WTC11 (cell line): ENCODE data around the gene ACSS3. TPM values are rescaled to one million over a fixed set of nuclear protein-coding genes. Genes with fewer than 3 reads are reported as not detected.

Experiments
- ATAC-seq: fragments of 200-7000 bp; cut with Tn5 transposase; 2 replicates; pipeline ENCODE4 v1.10.0; 2021; ENCODE audit warnings: mild to moderate bottlenecking, moderate library complexity
- CTCF ChIA-PET: fragments of 300-600 bp; sonication (Branson Sonifier 250); formaldehyde crosslinking; loops from one replicate; lab custom pipeline; 2021; ENCODE audit warnings: antibody characterized with exemption; lab: Charles Lee
- POLR2A ChIA-PET: fragments of 350-600 bp; sonication (Branson Sonifier 250); formaldehyde crosslinking; loops from one replicate; lab custom pipeline; 2021; ENCODE audit warnings: antibody characterized with exemption; lab: Charles Lee
- DNase-seq: peaks from one replicate; pipeline ENCODE4 v3.0.0; 2021; ENCODE audit warnings: low spot score
- H3K27ac Mint-ChIP-seq: 2 replicates; pipeline ENCODE4 v1.8.0; 2021; ENCODE audit warnings: mixed read lengths
- H3K27me3 Mint-ChIP-seq: 2 replicates; pipeline ENCODE4 v1.8.0; 2021; ENCODE audit warnings: low read depth, mild to moderate bottlenecking, moderate library complexity, mixed read lengths
- H3K36me3 Mint-ChIP-seq: 2 replicates; pipeline ENCODE4 v1.8.0; 2021; ENCODE audit warnings: mixed read lengths
- H3K4me1 Mint-ChIP-seq: 2 replicates; pipeline ENCODE4 v1.8.0; 2022; ENCODE audit warnings: mixed read lengths
- H3K4me3 Mint-ChIP-seq: 2 replicates; pipeline ENCODE4 v1.8.0; 2021; ENCODE audit warnings: mild to moderate bottlenecking, moderate library complexity, mixed read lengths
- H3K9me3 Mint-ChIP-seq: 2 replicates; pipeline ENCODE4 v1.8.0; 2021; ENCODE audit warnings: mixed read lengths
- GABPB1 ChIP-seq: sonication (generic); formaldehyde crosslinking; IDR thresholded peaks from 2 replicates; pipeline ENCODE4 v1.8.1; 2023; ENCODE audit warnings: mild to moderate bottlenecking, missing genetic modification reagents
- JAZF1 ChIP-seq: fragments of 250-450 bp; sonication (Bioruptor Pico); IDR thresholded peaks from 2 replicates; pipeline ENCODE4 v1.9.0; 2021; ENCODE audit warnings: moderate library complexity, mild to moderate bottlenecking, inconsistent platforms
- JUN ChIP-seq: sonication (generic); formaldehyde crosslinking; IDR thresholded peaks from 2 replicates; pipeline ENCODE4 v1.8.0; 2023; ENCODE audit warnings: mild to moderate bottlenecking, missing genetic modification reagents
- MXD4 ChIP-seq: fragments of 250-450 bp; sonication (Bioruptor Pico); IDR thresholded peaks from 2 replicates; pipeline ENCODE4 v1.8.0; 2021; ENCODE audit warnings: mild to moderate bottlenecking, moderate library complexity, borderline replicate concordance
- NFYB ChIP-seq: sonication (generic); formaldehyde crosslinking; conservative IDR thresholded peaks from 2 replicates; pipeline ENCODE4 v1.8.0; 2022; ENCODE audit warnings: low read depth, missing genetic modification reagents
- NR1H2 ChIP-seq: sonication (generic); formaldehyde crosslinking; IDR thresholded peaks from 2 replicates; pipeline ENCODE4 v1.9.0; 2021; ENCODE audit warnings: mild to moderate bottlenecking, moderate library complexity, missing genetic modification reagents
- NR3C1 ChIP-seq: sonication (generic); formaldehyde crosslinking; conservative IDR thresholded peaks from 2 replicates; pipeline ENCODE4 v1.8.1; 2023; ENCODE audit warnings: low read depth, mild to moderate bottlenecking, missing genetic modification reagents
- PRRX2 ChIP-seq: fragments of 250-450 bp; sonication (Bioruptor Pico); IDR thresholded peaks from 2 replicates; pipeline ENCODE4 v1.8.0; 2021; ENCODE audit warnings: mild to moderate bottlenecking
- TCF7 ChIP-seq: sonication (generic); formaldehyde crosslinking; IDR thresholded peaks from 2 replicates; pipeline ENCODE4 v1.8.0; 2022; ENCODE audit warnings: mild to moderate bottlenecking, low read depth, missing genetic modification reagents, moderate library complexity
- total RNA-seq: library from RNA; stranded (reverse); gene quantifications from 3 replicates; pipeline ENCODE4 v1.2.3, GENCODE V29; 2021
- TF ChIP-seq, protein P1 (sequence below): sonication (generic); formaldehyde crosslinking; IDR thresholded peaks from 2 replicates; pipeline ENCODE4 v1.8.1; 2023; ENCODE audit warnings: mild to moderate bottlenecking, missing genetic modification reagents, borderline replicate concordance
- TF ChIP-seq, protein P2 (sequence below): sonication (generic); formaldehyde crosslinking; IDR thresholded peaks from 2 replicates; pipeline ENCODE4 v1.8.1; 2023; ENCODE audit warnings: mild to moderate bottlenecking, missing genetic modification reagents
- TF ChIP-seq, protein P3 (sequence below): fragments of 250-450 bp; sonication (Bioruptor Pico); IDR thresholded peaks from 2 replicates; pipeline ENCODE4 v1.8.0; 2021; ENCODE audit warnings: mild to moderate bottlenecking
- TF ChIP-seq, protein P4 (sequence below): fragments of 250-450 bp; sonication (Bioruptor Pico); IDR thresholded peaks from 2 replicates; pipeline ENCODE4 v1.9.0; 2021; ENCODE audit warnings: mild to moderate bottlenecking
- TF ChIP-seq, protein P5 (sequence below): fragments of 250-450 bp; sonication (Bioruptor Pico); IDR thresholded peaks from 2 replicates; pipeline ENCODE4 v1.9.0; 2021; ENCODE audit warnings: mild to moderate bottlenecking
- TF ChIP-seq, protein P6 (sequence below): sonication (generic); formaldehyde crosslinking; IDR thresholded peaks from 2 replicates; pipeline ENCODE4 v1.8.1; 2023; ENCODE audit warnings: mild to moderate bottlenecking, missing genetic modification reagents, moderate library complexity
- TF ChIP-seq, protein P7 (sequence below): sonication (generic); formaldehyde crosslinking; conservative IDR thresholded peaks from 2 replicates; pipeline ENCODE4 v1.8.1; 2023; ENCODE audit warnings: mild to moderate bottlenecking, low read depth, missing genetic modification reagents, moderate library complexity

The ACSS3 gene
- total RNA-seq, 1 experiment from 2014 or later: 18.6 TPM

DNA sequence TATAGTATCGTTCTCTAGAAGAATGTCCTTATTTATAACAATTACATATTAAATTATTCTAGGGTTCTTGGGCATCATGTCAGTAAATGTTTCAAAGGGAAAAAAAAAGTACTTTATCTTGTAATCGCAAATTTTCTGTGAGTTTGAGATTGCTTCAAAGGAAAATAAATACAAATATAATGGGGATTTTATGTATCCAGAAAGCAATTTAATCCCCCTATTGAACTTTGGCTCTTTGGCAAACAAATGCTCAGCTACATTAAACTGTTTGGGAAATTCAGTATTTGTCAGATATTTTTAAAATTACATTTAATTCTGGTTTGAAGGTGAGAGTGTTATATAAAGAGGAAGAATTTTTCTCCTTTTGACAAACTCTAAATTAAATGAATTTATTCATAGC is 8.0 kb downstream of the ACSS3 start:
- Mint-ChIP-seq H3K36me3 (no peaks in the 10 kb centered on the region), H3K4me3 (no peak overlapping the region), H3K27ac (no peak overlapping the region)
- POLR2A ChIA-PET: no interaction called here
- CTCF ChIA-PET: no interaction called here
- DNase-seq (no peak), ATAC-seq (no peak)
- TF ChIP-seq TCF7 (CRISPR knock-in tag) (no peak), JUN (CRISPR knock-in tag) (no peak), MXD4 (CRISPR knock-in tag) (no peak), NFYB (CRISPR knock-in tag) (no peak)
- TF ChIP-seq, protein P1, sequence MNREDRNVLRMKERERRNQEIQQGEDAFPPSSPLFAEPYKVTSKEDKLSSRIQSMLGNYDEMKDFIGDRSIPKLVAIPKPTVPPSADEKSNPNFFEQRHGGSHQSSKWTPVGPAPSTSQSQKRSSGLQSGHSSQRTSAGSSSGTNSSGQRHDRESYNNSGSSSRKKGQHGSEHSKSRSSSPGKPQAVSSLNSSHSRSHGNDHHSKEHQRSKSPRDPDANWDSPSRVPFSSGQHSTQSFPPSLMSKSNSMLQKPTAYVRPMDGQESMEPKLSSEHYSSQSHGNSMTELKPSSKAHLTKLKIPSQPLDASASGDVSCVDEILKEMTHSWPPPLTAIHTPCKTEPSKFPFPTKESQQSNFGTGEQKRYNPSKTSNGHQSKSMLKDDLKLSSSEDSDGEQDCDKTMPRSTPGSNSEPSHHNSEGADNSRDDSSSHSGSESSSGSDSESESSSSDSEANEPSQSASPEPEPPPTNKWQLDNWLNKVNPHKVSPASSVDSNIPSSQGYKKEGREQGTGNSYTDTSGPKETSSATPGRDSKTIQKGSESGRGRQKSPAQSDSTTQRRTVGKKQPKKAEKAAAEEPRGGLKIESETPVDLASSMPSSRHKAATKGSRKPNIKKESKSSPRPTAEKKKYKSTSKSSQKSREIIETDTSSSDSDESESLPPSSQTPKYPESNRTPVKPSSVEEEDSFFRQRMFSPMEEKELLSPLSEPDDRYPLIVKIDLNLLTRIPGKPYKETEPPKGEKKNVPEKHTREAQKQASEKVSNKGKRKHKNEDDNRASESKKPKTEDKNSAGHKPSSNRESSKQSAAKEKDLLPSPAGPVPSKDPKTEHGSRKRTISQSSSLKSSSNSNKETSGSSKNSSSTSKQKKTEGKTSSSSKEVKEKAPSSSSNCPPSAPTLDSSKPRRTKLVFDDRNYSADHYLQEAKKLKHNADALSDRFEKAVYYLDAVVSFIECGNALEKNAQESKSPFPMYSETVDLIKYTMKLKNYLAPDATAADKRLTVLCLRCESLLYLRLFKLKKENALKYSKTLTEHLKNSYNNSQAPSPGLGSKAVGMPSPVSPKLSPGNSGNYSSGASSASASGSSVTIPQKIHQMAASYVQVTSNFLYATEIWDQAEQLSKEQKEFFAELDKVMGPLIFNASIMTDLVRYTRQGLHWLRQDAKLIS (CRISPR knock-in tag): no peak
- TF ChIP-seq, protein P2, sequence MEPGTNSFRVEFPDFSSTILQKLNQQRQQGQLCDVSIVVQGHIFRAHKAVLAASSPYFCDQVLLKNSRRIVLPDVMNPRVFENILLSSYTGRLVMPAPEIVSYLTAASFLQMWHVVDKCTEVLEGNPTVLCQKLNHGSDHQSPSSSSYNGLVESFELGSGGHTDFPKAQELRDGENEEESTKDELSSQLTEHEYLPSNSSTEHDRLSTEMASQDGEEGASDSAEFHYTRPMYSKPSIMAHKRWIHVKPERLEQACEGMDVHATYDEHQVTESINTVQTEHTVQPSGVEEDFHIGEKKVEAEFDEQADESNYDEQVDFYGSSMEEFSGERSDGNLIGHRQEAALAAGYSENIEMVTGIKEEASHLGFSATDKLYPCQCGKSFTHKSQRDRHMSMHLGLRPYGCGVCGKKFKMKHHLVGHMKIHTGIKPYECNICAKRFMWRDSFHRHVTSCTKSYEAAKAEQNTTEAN (CRISPR knock-in tag): no peak
- TF ChIP-seq, protein P3, sequence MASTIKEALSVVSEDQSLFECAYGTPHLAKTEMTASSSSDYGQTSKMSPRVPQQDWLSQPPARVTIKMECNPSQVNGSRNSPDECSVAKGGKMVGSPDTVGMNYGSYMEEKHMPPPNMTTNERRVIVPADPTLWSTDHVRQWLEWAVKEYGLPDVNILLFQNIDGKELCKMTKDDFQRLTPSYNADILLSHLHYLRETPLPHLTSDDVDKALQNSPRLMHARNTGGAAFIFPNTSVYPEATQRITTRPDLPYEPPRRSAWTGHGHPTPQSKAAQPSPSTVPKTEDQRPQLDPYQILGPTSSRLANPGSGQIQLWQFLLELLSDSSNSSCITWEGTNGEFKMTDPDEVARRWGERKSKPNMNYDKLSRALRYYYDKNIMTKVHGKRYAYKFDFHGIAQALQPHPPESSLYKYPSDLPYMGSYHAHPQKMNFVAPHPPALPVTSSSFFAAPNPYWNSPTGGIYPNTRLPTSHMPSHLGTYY (CRISPR knock-in tag): no peak
- TF ChIP-seq, all 79 proteins: peak for 0
- peaks cover 2% of the 10 kb centered on the region for H3K27me3 Mint-ChIP-seq
- H3K9me3 Mint-ChIP-seq: no peaks in the 10 kb centered on the region
- H3K4me1 Mint-ChIP-seq: peaks cover 69% of the 10 kb centered on the region

DNA sequence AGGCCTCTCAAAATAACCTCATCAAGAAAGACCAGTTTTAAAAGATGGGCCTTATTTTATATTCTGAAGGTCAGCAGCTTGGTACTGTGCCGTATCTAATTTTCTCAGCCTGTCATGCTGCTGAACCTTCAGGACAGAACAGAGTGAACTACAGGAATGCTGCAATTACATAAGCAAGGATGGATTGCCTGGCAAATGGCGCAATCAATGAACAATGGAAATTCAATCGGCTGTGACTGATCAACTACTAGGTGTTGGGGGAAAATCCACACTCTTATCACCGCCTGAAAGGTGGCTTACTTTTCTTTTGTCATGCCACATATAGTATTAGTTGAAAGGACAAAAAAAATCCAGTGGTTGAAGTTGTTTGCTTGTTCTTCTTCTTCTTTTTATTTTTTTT is 8.5 kb downstream of the ACSS3 start:
- no peaks in the 10 kb centered on the region for H3K9me3 Mint-ChIP-seq
- no peak overlapping the region for H3K27ac Mint-ChIP-seq
- CTCF ChIA-PET: no interaction called here
- peaks cover 2% of the 10 kb centered on the region for H3K27me3 Mint-ChIP-seq
- H3K4me1 Mint-ChIP-seq: peaks cover 68% of the 10 kb centered on the region
- H3K4me3 Mint-ChIP-seq: no peak overlapping the region
- POLR2A ChIA-PET: no interaction called here
- ATAC-seq (peak; percentile 60), DNase-seq (no peak)
- peak; percentile 88 for TF ChIP-seq GABPB1 (CRISPR knock-in tag)
- no peak for TF ChIP-seq NR1H2 (CRISPR knock-in tag)
- no peak for TF ChIP-seq NR3C1
- TF ChIP-seq, protein P4, sequence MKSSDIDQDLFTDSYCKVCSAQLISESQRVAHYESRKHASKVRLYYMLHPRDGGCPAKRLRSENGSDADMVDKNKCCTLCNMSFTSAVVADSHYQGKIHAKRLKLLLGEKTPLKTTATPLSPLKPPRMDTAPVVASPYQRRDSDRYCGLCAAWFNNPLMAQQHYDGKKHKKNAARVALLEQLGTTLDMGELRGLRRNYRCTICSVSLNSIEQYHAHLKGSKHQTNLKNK (CRISPR knock-in tag): no peak
- TF ChIP-seq, protein P5, sequence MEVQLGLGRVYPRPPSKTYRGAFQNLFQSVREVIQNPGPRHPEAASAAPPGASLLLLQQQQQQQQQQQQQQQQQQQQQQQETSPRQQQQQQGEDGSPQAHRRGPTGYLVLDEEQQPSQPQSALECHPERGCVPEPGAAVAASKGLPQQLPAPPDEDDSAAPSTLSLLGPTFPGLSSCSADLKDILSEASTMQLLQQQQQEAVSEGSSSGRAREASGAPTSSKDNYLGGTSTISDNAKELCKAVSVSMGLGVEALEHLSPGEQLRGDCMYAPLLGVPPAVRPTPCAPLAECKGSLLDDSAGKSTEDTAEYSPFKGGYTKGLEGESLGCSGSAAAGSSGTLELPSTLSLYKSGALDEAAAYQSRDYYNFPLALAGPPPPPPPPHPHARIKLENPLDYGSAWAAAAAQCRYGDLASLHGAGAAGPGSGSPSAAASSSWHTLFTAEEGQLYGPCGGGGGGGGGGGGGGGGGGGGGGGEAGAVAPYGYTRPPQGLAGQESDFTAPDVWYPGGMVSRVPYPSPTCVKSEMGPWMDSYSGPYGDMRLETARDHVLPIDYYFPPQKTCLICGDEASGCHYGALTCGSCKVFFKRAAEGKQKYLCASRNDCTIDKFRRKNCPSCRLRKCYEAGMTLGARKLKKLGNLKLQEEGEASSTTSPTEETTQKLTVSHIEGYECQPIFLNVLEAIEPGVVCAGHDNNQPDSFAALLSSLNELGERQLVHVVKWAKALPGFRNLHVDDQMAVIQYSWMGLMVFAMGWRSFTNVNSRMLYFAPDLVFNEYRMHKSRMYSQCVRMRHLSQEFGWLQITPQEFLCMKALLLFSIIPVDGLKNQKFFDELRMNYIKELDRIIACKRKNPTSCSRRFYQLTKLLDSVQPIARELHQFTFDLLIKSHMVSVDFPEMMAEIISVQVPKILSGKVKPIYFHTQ (CRISPR knock-in tag): no peak
- TF ChIP-seq, protein P6, sequence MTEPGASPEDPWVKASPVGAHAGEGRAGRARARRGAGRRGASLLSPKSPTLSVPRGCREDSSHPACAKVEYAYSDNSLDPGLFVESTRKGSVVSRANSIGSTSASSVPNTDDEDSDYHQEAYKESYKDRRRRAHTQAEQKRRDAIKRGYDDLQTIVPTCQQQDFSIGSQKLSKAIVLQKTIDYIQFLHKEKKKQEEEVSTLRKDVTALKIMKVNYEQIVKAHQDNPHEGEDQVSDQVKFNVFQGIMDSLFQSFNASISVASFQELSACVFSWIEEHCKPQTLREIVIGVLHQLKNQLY (CRISPR knock-in tag): no peak
- no peak for TF ChIP-seq PRRX2
- TF ChIP-seq, protein P7, sequence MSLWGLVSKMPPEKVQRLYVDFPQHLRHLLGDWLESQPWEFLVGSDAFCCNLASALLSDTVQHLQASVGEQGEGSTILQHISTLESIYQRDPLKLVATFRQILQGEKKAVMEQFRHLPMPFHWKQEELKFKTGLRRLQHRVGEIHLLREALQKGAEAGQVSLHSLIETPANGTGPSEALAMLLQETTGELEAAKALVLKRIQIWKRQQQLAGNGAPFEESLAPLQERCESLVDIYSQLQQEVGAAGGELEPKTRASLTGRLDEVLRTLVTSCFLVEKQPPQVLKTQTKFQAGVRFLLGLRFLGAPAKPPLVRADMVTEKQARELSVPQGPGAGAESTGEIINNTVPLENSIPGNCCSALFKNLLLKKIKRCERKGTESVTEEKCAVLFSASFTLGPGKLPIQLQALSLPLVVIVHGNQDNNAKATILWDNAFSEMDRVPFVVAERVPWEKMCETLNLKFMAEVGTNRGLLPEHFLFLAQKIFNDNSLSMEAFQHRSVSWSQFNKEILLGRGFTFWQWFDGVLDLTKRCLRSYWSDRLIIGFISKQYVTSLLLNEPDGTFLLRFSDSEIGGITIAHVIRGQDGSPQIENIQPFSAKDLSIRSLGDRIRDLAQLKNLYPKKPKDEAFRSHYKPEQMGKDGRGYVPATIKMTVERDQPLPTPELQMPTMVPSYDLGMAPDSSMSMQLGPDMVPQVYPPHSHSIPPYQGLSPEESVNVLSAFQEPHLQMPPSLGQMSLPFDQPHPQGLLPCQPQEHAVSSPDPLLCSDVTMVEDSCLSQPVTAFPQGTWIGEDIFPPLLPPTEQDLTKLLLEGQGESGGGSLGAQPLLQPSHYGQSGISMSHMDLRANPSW: no peak
- no peak for TF ChIP-seq JAZF1 (CRISPR knock-in tag)
- no peaks in the 10 kb centered on the region for H3K36me3 Mint-ChIP-seq
